Activated naive CD4-positive, alpha-beta T cell treated with anti-CD3 and anti-CD28 coated beads, Interleukin-2, amount 50 U/mL, for 24 hours (primary cell): ENCODE measurements around the gene DCHS2.

Experiments used
- H3K27ac Mint-ChIP-seq: one replicate; pipeline ENCODE4 v1.8.0; 2021; ENCODE audit warnings: mild to moderate bottlenecking, mixed read lengths
- H3K27me3 Mint-ChIP-seq: one replicate; pipeline ENCODE4 v1.8.0; 2021; ENCODE audit warnings: mixed read lengths
- H3K36me3 Mint-ChIP-seq: one replicate; pipeline ENCODE4 v1.8.0; 2021; ENCODE audit warnings: mixed read lengths
- H3K4me1 Mint-ChIP-seq: one replicate; pipeline ENCODE4 v1.8.0; 2021; ENCODE audit warnings: mixed read lengths
- H3K4me3 Mint-ChIP-seq: one replicate; pipeline ENCODE4 v1.8.0; 2021; ENCODE audit warnings: mild to moderate bottlenecking, mixed read lengths
- H3K9me3 Mint-ChIP-seq: one replicate; pipeline ENCODE4 v1.8.0; 2021; ENCODE audit warnings: mixed read lengths

Gene DCHS2

GRCh38 chr4:154502111-154502510, 10.5 kb upstream of the DCHS2 start:
- peaks cover 16% of the 10 kb centered on the region for H3K27me3 Mint-ChIP-seq
- H3K36me3 Mint-ChIP-seq: no peaks in the 10 kb centered on the region
- no peaks in the 10 kb centered on the region for H3K9me3 Mint-ChIP-seq
- H3K4me1 Mint-ChIP-seq: no peaks in the 10 kb centered on the region
- H3K27ac Mint-ChIP-seq: no peak overlapping the region
- H3K4me3 Mint-ChIP-seq: no peak overlapping the region

GRCh38 chr4:154497889-154498288, 6.3 kb upstream of the DCHS2 start:
- Mint-ChIP-seq H3K4me1 (no peaks in the 10 kb centered on the region), H3K36me3 (no peaks in the 10 kb centered on the region), H3K27me3 (peaks cover 24% of the 10 kb centered on the region), H3K4me3 (no peak overlapping the region), H3K27ac (no peak overlapping the region), H3K9me3 (no peaks in the 10 kb centered on the region)

- no peak overlapping the region for H3K4me3 Mint-ChIP-seq
- H3K27ac Mint-ChIP-seq: no peak overlapping the region
- H3K9me3 Mint-ChIP-seq: no peaks in the 10 kb centered on the region
- peaks cover 12% of the 10 kb centered on the region for H3K4me1 Mint-ChIP-seq
- no peaks in the 10 kb centered on the region for H3K36me3 Mint-ChIP-seq
- peaks cover 35% of the 10 kb centered on the region for H3K27me3 Mint-ChIP-seq
These were observed 4.3 kb upstream of the DCHS2 start for GRCh38 chr4:154495867-154496266.

- peak overlapping the region; percentile 26 for H3K4me3 Mint-ChIP-seq
- H3K27me3 Mint-ChIP-seq: peaks cover 41% of the 10 kb centered on the region
- no peaks in the 10 kb centered on the region for H3K36me3 Mint-ChIP-seq
- H3K9me3 Mint-ChIP-seq: no peaks in the 10 kb centered on the region
- peaks cover 15% of the 10 kb centered on the region for H3K4me1 Mint-ChIP-seq
- H3K27ac Mint-ChIP-seq: peak overlapping the region; percentile 39
These were observed 689 bp upstream of the DCHS2 start for GRCh38 chr4:154492288-154492687.

GRCh38 chr4:154490583-154491340, 837 bp downstream of the DCHS2 start:
- H3K9me3 Mint-ChIP-seq: no peaks in the 10 kb centered on the region
- no peak overlapping the region for H3K27ac Mint-ChIP-seq
- H3K4me1 Mint-ChIP-seq: peaks cover 15% of the 10 kb centered on the region
- H3K27me3 Mint-ChIP-seq: peaks cover 44% of the 10 kb centered on the region
- no peaks in the 10 kb centered on the region for H3K36me3 Mint-ChIP-seq
- H3K4me3 Mint-ChIP-seq: peak overlapping the region; percentile 80

- H3K27ac Mint-ChIP-seq: no peak overlapping the region
- no peaks in the 10 kb centered on the region for H3K9me3 Mint-ChIP-seq
- no peaks in the 10 kb centered on the region for H3K36me3 Mint-ChIP-seq
- no peak overlapping the region for H3K4me3 Mint-ChIP-seq
- peaks cover 41% of the 10 kb centered on the region for H3K27me3 Mint-ChIP-seq
- peaks cover 15% of the 10 kb centered on the region for H3K4me1 Mint-ChIP-seq
These were observed 1.4 kb downstream of the DCHS2 start for GRCh38 chr4:154490234-154490582.

- Mint-ChIP-seq H3K4me1 (peaks cover 15% of the 10 kb centered on the region), H3K4me3 (no peak overlapping the region), H3K27ac (no peak overlapping the region), H3K36me3 (no peaks in the 10 kb centered on the region), H3K9me3 (no peaks in the 10 kb centered on the region), H3K27me3 (peaks cover 39% of the 10 kb centered on the region)
These were observed 1.9 kb downstream of the DCHS2 start for GRCh38 chr4:154489558-154490233.

GRCh38 chr4:154487145-154487544, 4.5 kb downstream of the DCHS2 start:
- no peaks in the 10 kb centered on the region for H3K36me3 Mint-ChIP-seq
- H3K27me3 Mint-ChIP-seq: peaks cover 27% of the 10 kb centered on the region
- no peak overlapping the region for H3K4me3 Mint-ChIP-seq
- H3K4me1 Mint-ChIP-seq: peaks cover 12% of the 10 kb centered on the region
- no peaks in the 10 kb centered on the region for H3K9me3 Mint-ChIP-seq
- no peak overlapping the region for H3K27ac Mint-ChIP-seq

GRCh38 chr4:154485127-154485773, 6.3 kb downstream of the DCHS2 start:
- H3K36me3 Mint-ChIP-seq: no peaks in the 10 kb centered on the region
- H3K9me3 Mint-ChIP-seq: no peaks in the 10 kb centered on the region
- H3K4me3 Mint-ChIP-seq: no peak overlapping the region
- H3K4me1 Mint-ChIP-seq: no peaks in the 10 kb centered on the region
- H3K27me3 Mint-ChIP-seq: peaks cover 18% of the 10 kb centered on the region
- no peak overlapping the region for H3K27ac Mint-ChIP-seq

GRCh38 chr4:154478547-154478946, 13.1 kb downstream of the DCHS2 start:
- Mint-ChIP-seq H3K4me3 (no peak overlapping the region), H3K9me3 (no peaks in the 10 kb centered on the region), H3K27me3 (peaks cover 10% of the 10 kb centered on the region), H3K36me3 (no peaks in the 10 kb centered on the region), H3K27ac (no peak overlapping the region), H3K4me1 (no peaks in the 10 kb centered on the region)

- H3K36me3 Mint-ChIP-seq: no peaks in the 10 kb centered on the region
These were observed 13.5 kb downstream of the DCHS2 start for GRCh38 chr4:154478128-154478527.

GRCh38 chr4:154476232-154476631, 15.4 kb downstream of the DCHS2 start:
- Mint-ChIP-seq H3K36me3 (no peaks in the 10 kb centered on the region), H3K27ac (no peak overlapping the region), H3K27me3 (peaks cover 10% of the 10 kb centered on the region), H3K9me3 (no peaks in the 10 kb centered on the region), H3K4me3 (no peak overlapping the region), H3K4me1 (no peaks in the 10 kb centered on the region)

More at GRCh38 chr4:154478128-154478527, 13.5 kb downstream of the DCHS2 start:
- Mint-ChIP-seq H3K9me3 (no peaks in the 10 kb centered on the region), H3K27me3 (peaks cover 10% of the 10 kb centered on the region), H3K4me1 (no peaks in the 10 kb centered on the region), H3K27ac (no peak overlapping the region), H3K4me3 (no peak overlapping the region)

GRCh38 chr4:154475820-154476219, 15.8 kb downstream of the DCHS2 start:
- H3K36me3 Mint-ChIP-seq: no peaks in the 10 kb centered on the region
- H3K27me3 Mint-ChIP-seq: peaks cover 10% of the 10 kb centered on the region
- no peak overlapping the region for H3K4me3 Mint-ChIP-seq
- no peaks in the 10 kb centered on the region for H3K4me1 Mint-ChIP-seq
- no peak overlapping the region for H3K27ac Mint-ChIP-seq
- no peaks in the 10 kb centered on the region for H3K9me3 Mint-ChIP-seq

GRCh38 chr4:154473497-154473896, 18.1 kb downstream of the DCHS2 start:
- H3K4me3 Mint-ChIP-seq: no peak overlapping the region
- H3K4me1 Mint-ChIP-seq: no peaks in the 10 kb centered on the region
- no peaks in the 10 kb centered on the region for H3K36me3 Mint-ChIP-seq
- H3K27me3 Mint-ChIP-seq: peaks cover 13% of the 10 kb centered on the region
- H3K9me3 Mint-ChIP-seq: no peaks in the 10 kb centered on the region
- no peak overlapping the region for H3K27ac Mint-ChIP-seq

- Mint-ChIP-seq H3K27ac (no peak overlapping the region), H3K4me3 (no peak overlapping the region), H3K4me1 (no peaks in the 10 kb centered on the region), H3K36me3 (no peaks in the 10 kb centered on the region), H3K9me3 (no peaks in the 10 kb centered on the region), H3K27me3 (peaks cover 14% of the 10 kb centered on the region)
These were observed 18.7 kb downstream of the DCHS2 start for GRCh38 chr4:154472858-154473257.
